HG03108 (cell line): ENCODE measurements around the gene RANBP17.

Experiments
- ATAC-seq: cut with Tn5 transposase; IDR thresholded peaks from one replicate; pipeline ENCODE4 v1.9.1; 2021; ENCODE audit warnings: moderate library complexity; ENCODE audit not compliant: unreplicated experiment

Gene RANBP17

GRCh38 chr5:171312129-171312974 lies 450.5 kb downstream of the RANBP17 start:
- ATAC-seq, result no peak

- ATAC-seq, result no peak
Observed at GRCh38 chr5:171313481-171314206, 451.8 kb downstream of the RANBP17 start.

DNA sequence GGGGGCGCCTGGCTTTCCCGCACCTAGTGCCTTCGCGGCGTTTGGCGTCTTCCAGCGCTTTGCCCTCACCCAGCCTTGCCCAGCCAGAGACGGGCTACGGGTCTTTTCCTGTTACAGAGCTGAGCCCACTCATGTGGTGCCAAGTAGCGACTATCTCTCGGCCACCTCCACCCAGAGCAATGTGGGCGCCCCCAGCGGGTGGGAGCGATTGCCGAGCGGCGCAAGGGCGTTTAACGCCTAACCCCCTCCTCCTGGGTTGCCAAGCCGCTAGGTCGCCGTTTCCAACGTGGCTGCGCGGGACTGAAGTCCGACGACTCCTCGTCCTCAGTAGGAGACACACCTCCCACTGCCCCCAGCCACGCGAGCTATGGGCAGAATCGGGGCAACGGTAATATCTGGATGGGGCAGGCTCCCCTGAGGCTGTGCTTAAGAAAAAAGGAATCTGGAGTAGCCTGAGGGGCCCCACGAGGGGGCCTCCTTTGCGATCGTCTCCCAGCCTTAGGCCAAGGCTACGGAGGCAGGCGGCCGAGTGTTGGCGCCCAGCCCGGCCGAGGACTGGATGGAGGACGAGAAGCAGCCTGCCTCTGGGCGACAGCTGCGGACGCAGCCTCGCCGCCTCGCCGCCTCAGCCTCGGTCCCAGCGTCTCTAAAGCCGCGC lies 453.0 kb downstream of the RANBP17 start:
- ATAC-seq, result no peak

GRCh38 chr5:171315386-171315891 lies 453.6 kb downstream of the RANBP17 start:
- ATAC-seq, result no peak

DNA sequence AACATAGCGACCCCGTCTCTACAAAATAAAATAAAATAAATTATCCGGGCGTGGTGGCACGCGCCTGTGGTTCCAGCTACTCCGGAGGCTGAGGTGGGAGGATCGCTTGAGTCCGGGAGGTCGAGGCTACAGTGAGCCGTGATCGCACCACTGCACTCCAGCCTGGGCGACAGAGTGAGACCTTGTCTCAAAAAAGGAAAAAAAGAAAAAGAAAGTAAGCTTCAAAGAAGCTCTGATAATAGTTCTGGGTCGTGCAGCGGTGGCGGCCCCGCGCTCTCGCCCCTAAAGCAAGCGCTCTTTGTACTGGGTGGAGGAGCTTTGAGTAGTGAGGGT lies 454.1 kb downstream of the RANBP17 start:
- ATAC-seq, result no peak

- ATAC-seq, result no peak
Observed at GRCh38 chr5:171316258-171317121, 454.7 kb downstream of the RANBP17 start.

- no peak for ATAC-seq
Observed at GRCh38 chr5:171317230-171317629, 455.4 kb downstream of the RANBP17 start.

DNA sequence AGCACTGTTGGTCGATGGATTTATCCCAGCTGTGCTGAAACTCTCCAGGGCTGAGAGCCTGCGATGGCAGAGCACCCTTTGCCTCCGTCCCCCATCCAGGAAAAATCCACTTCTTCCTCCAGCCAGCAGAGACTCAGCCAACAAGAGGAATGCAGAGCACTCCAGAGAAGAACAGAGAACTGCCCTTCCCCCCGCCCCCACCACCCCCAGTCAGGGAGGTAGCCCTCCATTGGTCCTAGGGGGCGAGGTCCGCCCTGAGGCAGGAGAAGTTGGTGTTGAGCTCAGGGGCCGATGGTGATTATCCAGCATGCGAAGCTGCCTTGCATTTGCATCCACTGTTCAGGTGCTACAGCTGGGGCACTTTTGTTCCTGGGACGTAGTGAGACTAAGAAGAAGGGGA lies 456.2 kb downstream of the RANBP17 start:
- no peak for ATAC-seq

DNA sequence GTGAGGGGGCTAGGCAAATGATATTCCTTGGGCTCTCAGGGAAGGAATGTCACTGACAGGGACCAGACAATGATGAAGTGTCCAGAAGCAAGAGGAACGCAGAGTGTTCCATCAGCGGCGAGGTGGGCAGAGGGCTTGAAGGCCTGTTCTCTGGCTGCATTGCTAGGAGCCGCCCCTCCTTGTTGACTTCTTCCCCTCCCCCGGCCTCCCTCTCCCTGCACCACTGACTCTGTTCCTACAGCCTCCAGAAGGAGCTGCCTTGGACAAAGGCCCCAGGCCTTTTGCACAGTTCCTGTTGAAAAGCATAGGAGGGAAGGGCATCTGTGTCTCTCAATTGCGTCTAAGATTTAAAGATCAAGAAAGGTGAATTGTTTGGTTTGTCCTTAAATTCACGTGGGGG lies 459.6 kb downstream of the RANBP17 start:
- ATAC-seq, result no peak

DNA sequence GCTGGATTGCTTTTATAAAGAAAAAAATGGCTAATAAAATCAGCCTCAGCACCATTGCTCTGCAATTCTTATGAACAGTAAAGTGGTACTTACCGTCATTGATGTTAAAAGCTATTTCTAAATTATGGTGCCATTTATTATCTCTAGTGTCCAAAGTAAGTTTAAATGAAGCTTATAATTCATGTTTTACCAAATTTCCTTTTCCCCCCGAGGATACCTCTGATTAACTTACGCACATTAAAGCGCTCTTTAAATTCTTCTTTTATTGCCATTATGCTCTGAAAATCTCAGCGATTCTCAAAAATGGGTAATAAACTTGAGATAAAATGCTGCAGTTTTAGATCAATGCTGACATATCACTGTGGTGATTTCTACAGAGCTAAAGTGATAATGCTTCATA lies 460.7 kb downstream of the RANBP17 start:
- no peak for ATAC-seq

DNA sequence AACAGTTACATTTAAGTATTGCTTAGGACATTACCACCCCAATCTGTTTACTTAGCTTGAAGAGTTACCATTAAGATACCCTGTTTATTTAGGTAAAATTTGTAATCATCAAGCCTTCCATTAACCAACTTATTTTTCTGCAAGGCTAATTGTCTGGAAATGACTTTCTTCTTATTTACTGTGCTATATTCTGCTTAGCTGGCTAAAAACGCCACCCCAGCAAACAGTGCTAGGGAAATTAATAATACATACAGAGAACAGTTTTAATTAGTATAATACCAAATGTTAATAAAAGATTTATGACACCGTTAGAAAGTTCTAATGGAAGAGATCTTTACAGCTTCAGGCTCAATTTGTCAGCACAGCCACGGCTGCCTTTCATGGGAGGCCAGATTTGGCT lies 461.2 kb downstream of the RANBP17 start:
- no peak for ATAC-seq

DNA sequence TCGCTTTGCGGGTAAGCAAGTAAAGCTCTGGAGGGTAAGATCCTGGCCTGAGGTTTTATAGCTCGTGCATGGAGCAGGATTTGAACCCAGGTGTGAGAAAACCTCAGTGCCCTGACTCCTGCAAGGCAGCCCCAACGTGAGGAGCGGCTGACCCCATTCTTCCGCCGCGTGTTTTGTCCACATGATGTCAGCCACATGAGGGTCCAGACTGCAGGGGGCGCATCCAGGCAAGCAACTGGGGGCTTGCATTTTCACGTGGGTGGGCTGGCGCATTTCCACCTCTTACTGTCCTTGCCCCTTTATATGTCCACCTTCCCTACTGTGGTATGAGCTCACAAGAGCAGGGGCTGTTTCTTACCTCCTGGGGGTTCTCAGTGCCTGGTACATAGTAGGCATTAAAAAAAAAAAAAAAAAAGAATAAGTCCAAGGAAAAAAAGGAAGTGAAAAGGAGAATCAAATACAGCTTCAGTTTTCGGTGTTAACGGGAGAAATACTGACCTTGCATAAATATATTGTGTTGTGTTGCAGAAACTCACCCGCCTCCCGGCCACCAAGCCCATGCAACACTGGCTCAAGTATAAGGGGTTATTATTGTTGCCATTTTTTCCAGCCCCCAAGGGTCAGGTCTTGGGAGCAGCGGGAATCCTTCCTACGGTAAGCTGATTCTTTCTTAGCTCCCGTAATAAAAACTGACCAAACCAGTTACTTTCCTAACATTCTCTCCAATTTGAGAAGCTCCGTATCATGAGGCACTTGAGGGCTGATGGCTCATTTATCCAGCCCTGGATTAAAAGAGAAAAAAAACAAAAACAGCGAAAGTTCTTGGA lies 462.2 kb downstream of the RANBP17 start:
- no peak for ATAC-seq

DNA sequence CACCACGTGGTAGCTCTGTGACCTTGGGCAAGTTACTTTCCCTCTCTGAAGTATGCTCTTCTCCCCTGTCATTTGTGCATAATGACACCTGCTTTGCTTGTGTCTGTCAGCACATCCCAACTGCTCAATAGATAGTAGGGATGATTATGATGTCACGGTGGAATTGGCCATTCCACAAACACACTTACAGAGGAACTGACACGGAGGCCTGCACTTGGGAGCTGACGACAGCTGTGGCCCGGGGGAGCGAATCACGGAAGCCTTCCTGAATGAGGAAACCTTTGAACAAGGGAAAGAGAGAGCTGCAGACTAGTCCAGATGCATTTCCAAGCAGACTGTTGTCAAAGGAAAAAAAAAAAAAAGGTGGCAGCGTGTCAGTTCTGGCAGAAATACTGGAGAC lies 468.2 kb downstream of the RANBP17 start:
- no peak for ATAC-seq

- no peak for ATAC-seq
Observed at GRCh38 chr5:171335616-171336015, 473.8 kb downstream of the RANBP17 start.

DNA sequence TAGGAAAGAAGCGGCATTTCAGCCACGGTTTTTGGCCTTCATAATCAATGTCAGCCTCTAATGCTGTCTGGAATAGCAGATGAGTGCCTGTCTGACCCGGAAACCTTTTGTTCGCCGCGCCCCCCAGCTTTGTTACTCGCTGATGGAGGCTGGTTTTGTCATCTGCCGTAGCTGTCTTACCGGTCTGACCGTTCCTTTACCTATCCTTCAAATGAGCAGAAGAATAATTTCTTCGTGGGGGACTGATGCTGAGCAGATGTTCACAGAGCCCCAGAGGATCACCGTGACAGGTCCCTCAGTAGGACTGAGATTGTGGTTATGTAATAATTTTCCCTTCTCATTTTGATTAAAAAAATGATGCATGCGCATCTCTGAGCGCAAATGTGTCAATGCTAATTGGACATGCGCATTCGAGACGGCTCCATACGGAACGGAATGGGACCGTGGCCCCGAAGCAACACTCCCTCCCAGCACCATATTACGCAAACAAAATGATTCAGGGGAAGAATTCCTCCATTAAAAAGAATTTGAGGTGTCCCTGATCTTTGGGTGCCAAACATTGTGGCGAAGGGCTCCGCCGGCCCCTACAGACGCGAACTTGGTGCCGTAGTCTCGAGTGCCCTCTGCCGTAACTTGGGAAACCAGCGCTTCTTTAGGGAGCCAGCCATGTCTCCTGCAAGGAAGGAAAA lies 474.8 kb downstream of the RANBP17 start:
- no peak for ATAC-seq

DNA sequence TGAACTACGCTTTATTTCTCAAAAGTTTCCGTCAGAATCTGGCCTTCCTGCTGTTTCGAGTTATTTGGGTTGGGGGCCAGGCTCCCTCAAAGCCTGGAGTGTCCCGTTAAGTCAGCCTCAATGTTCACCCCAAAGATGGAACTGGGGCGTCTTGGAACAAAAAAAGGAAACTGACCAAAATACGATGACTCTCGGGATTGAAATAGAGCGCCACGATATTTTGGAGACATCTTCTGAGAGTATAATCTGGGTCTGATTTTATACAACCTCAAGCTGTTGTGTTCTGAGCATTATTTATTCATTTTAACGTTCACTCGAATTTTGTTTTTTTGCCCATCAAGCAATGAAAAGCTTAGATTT lies 475.4 kb downstream of the RANBP17 start:
- ATAC-seq, result no peak

- no peak for ATAC-seq
Observed at GRCh38 chr5:171340042-171340441, 478.2 kb downstream of the RANBP17 start.

DNA sequence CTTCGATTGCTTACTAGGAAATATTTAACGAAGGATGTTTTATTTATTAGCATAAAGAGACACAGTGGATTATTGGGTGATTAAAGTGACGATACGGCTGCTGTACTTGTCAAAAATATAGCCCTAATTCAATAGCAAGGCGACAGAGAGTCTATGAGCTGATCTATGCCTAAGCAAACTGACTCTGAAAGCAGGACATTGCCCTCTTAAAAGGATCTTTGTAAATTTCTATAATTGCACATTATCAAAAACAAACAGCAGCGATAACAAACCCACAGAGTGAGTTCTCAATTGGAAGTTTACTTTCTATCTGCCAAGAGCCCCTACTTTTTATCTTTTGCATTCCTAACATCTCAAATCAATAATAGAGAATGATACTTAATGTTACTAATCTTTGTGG lies 478.7 kb downstream of the RANBP17 start:
- no peak for ATAC-seq

DNA sequence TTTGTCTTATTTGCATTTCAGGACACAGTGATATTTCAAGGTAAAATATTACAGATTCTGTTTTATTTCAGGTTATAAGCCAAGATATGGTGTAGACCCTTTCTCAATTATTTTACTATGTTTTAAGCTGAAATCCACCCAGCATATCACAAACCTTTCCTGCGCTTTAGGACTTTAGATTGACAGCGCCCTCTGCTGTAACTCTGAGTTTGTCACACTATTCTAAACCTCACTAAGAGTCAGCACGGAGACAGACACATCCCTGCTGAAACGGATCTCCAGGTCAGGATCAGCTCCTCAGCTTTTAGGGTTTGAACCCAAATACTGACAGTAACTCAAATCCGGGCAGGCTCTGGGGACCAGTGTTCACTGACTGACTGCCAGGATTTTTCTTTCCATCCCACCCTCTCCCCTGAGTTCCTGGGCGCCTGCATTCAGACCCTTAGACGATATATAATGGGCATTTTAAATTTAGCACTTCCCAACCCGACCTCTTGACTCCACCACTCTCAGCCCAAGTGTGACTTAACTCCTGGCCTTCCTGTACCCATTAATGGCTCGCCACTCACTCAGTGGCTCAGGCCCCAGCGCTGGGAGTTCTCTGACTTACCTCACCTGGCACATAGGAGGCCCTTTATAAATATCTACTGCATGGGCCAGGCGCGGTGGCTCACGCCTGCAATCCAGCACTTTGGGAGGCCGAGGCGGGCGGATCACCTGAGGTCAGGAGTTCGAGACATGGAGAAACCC lies 480.7 kb downstream of the RANBP17 start:
- peak; percentile 67 for ATAC-seq
